ENCODE data around the gene SERGEF. TPM values are rescaled to one million over a fixed set of nuclear protein-coding genes. Genes with fewer than 3 reads are reported as not detected.

Gene SERGEF
- total RNA-seq, 2 donors from 2014 or later, result 26.7 to 42.1 TPM

GRCh38 chr11:17805873-17806272 is 207.0 kb downstream of the SERGEF start:
- H3K9me3 ChIP-seq (ENCODE audit: control insufficient read depth, low read length), result no peaks in the 10 kb centered on the region
- Mint-ChIP-seq H3K27me3 (ENCODE audit: insufficient read depth) (no peaks in the 10 kb centered on the region), H3K4me3 (no peak overlapping the region), H3K36me3 (ENCODE audit: low read depth) (no peaks in the 10 kb centered on the region), H3K27ac (no peak overlapping the region), H3K9me3 (no peaks in the 10 kb centered on the region), H3K4me1 (peaks cover 5% of the 10 kb centered on the region)
- TF ChIP-seq CTCF (conservative IDR thresholded peaks at IDR 0.05), result no peak
- WGBS, 2 experiments (ENCODE audit: insufficient coverage in 1 of 2, insufficient read length in 1 of 2), result no CpG with 5 or more reads among the region's 1 CpG
- no peaks in the 10 kb centered on the region for H3K27me3 ChIP-seq (ENCODE audit: control insufficient read depth, insufficient read depth, low read length, poor library complexity, severe bottlenecking)
- no peak overlapping the region for H3K9ac ChIP-seq (ENCODE audit: extremely low read depth, low read length, poor library complexity, severe bottlenecking)
- no peak overlapping the region for H3K4me3 ChIP-seq (ENCODE audit: low read length)
- H3K36me3 ChIP-seq (ENCODE audit: control insufficient read depth, insufficient read depth, low read length), result no peaks in the 10 kb centered on the region
- no peak for DNase-seq
- H3K27ac ChIP-seq (ENCODE audit: low read depth, low read length), result no peak overlapping the region
- no peaks in the 10 kb centered on the region for H3K4me1 ChIP-seq (ENCODE audit: control insufficient read depth, insufficient read depth, low read length)

GRCh38 chr11:17805043-17805442 is 207.8 kb downstream of the SERGEF start:
- WGBS, 2 experiments (ENCODE audit: insufficient coverage in 1 of 2, insufficient read length in 1 of 2), result 84 to 94% methylated on average over 4 of the region's 4 CpGs
- Mint-ChIP-seq H3K4me3 (no peak overlapping the region), H3K9me3 (no peaks in the 10 kb centered on the region), H3K27me3 (ENCODE audit: insufficient read depth) (no peaks in the 10 kb centered on the region), H3K36me3 (ENCODE audit: low read depth) (no peaks in the 10 kb centered on the region), H3K4me1 (peaks cover 5% of the 10 kb centered on the region), H3K27ac (no peak overlapping the region)
- no peak for DNase-seq
- Histone ChIP-seq H3K4me1 (ENCODE audit: control insufficient read depth, insufficient read depth, low read length) (no peaks in the 10 kb centered on the region), H3K27me3 (ENCODE audit: control insufficient read depth, insufficient read depth, low read length, poor library complexity, severe bottlenecking) (no peaks in the 10 kb centered on the region), H3K27ac (ENCODE audit: low read depth, low read length) (no peak overlapping the region), H3K36me3 (ENCODE audit: control insufficient read depth, insufficient read depth, low read length) (no peaks in the 10 kb centered on the region), H3K4me3 (ENCODE audit: low read length) (no peak overlapping the region), H3K9ac (ENCODE audit: extremely low read depth, low read length, poor library complexity, severe bottlenecking) (no peak overlapping the region), H3K9me3 (ENCODE audit: control insufficient read depth, low read length) (no peaks in the 10 kb centered on the region)
- TF ChIP-seq CTCF (conservative IDR thresholded peaks at IDR 0.05), result no peak

- Mint-ChIP-seq H3K4me1 (peaks cover 5% of the 10 kb centered on the region), H3K9me3 (no peaks in the 10 kb centered on the region), H3K36me3 (ENCODE audit: low read depth) (no peaks in the 10 kb centered on the region), H3K27ac (no peak overlapping the region), H3K27me3 (ENCODE audit: insufficient read depth) (peaks cover 3% of the 10 kb centered on the region), H3K4me3 (no peak overlapping the region)
- Histone ChIP-seq H3K9me3 (ENCODE audit: control insufficient read depth, low read length) (no peaks in the 10 kb centered on the region), H3K9ac (ENCODE audit: extremely low read depth, low read length, poor library complexity, severe bottlenecking) (no peak overlapping the region), H3K27me3 (ENCODE audit: control insufficient read depth, insufficient read depth, low read length, poor library complexity, severe bottlenecking) (no peaks in the 10 kb centered on the region), H3K36me3 (ENCODE audit: control insufficient read depth, insufficient read depth, low read length) (no peaks in the 10 kb centered on the region), H3K4me3 (ENCODE audit: low read length) (no peak overlapping the region), H3K27ac (ENCODE audit: low read depth, low read length) (no peak overlapping the region), H3K4me1 (ENCODE audit: control insufficient read depth, insufficient read depth, low read length) (no peaks in the 10 kb centered on the region)
- no peak for TF ChIP-seq CTCF (conservative IDR thresholded peaks at IDR 0.05)
- WGBS, 2 experiments (ENCODE audit: insufficient coverage in 1 of 2, insufficient read length in 1 of 2), result 81 to 89% methylated on average over 7 of the region's 7 CpGs
- no peak for DNase-seq
Measured at GRCh38 chr11:17803754-17804334, 209.0 kb downstream of the SERGEF start.
